ENCODE results near the gene SLC25A5. TPM values are rescaled to one million over a fixed set of nuclear protein-coding genes. Genes with fewer than 3 reads are reported as not detected.
"Not testable (repeated sequence)": the region's sequence is repeated elsewhere in the genome, so short reads cannot be mapped to it uniquely, and the experiment has no call there.

The SLC25A5 gene
- 298 TPM for polyA plus RNA-seq

DNA sequence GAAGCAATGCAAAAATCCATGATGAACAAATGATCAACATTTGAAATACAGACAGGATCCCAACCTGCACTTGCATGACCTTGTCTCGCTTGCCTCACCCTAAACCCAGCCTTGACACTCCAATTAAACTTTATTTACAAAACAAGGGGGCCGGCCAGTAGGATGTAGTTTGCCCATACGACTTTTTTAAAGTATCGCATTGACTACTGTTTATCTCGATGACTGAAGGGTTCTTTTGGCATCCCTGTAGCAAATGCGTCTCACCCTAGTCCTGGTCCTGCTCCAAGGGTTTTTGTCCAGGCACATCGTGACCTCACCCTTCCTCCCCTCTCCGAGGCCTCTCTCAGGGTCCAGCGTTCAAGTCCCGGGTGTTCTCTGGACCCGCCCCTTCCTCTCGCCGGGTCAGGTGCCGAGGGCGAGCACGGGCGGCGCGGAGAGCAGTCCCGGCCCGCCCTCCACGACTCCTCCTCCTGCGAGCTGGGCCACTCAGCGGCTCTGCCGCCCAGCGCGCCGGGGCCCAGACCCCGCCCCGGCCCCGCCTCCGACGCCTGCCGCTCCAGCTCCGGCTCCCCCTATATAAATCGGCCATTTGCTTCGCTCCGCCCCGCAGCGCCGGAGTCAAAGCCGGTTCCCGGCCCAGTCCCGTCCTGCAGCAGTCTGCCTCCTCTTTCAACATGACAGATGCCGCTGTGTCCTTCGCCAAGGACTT lies at the start of gene SLC25A5:
Gene SLC25A5 (plus strand): TSS at position 603 of the 709 bp plus-strand sequence. CDS start 72 bp downstream, at position 675.
- Mint-ChIP-seq H3K36me3 (no peaks in the 10 kb centered on the region), H3K4me3 (peak within 1 kb of the TSS; percentile 85 to 99 (median 95)), H3K9me3 (no peaks in the 10 kb centered on the region)

DNA sequence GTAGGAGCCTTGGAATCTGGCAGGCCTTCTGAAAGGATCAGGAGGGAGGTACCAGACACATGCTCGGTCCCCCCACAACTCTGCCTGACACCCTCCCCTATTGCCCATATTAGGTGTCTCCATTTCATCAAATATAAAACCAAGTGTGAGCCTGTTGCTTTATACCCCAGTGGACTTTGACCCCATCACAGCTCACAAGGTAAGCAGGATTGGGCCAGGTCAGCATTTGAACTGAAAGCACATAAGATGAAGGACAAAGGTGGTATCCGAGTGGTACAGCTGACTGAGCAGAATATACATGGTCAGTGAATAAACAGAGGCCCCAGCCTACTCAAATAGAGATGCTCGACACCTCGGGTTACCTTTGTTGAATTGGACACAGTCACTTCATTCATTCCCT lies 49.1 kb upstream of the SLC25A5 start:
- H3K4me3 Mint-ChIP-seq, result no peak overlapping the region
- no peak overlapping the region for H3K27ac Mint-ChIP-seq
- no peaks in the 10 kb centered on the region for H3K36me3 Mint-ChIP-seq
- peaks cover 0 to 2% (median 0%) of the 10 kb centered on the region in 3 donors for H3K9me3 Mint-ChIP-seq
- no peaks in the 10 kb centered on the region for H3K27me3 Mint-ChIP-seq
- H3K4me1 Mint-ChIP-seq, result peaks cover 0 to 2% (median 0%) of the 10 kb centered on the region in 3 donors

More for the DNA sequence above, at the start of gene SLC25A5:
- Mint-ChIP-seq H3K27me3 (no peaks in the 10 kb centered on the region), H3K27ac (peak within 1 kb of the TSS; percentile 96 to 97 (median 96)), H3K4me1 (peaks cover 6 to 10% (median 6%) of the 10 kb centered on the region in 3 donors)

DNA sequence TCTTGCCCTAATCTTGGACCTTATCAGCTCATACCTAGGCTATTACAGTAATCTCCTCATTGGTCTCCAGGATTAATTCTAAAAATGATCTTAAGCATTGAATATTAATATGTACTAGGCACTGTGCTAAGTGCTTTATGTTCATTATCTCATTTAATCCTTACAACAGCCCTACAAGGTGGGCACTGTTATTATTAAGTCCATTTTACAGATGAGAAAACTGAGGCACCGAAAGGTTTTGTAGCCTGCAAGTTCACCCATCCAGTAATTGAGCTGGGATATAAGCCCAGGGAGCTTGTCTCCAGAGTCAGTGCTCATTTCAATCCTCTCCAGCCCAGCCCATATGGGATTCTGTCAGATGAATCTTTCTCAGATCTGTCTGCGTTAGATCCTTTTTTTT lies 48.3 kb upstream of the SLC25A5 start:
- no peak overlapping the region for H3K4me3 Mint-ChIP-seq
- peaks cover 1% of the 10 kb centered on the region for H3K27me3 Mint-ChIP-seq
- no peaks in the 10 kb centered on the region for H3K36me3 Mint-ChIP-seq
- no peak overlapping the region for H3K27ac Mint-ChIP-seq
- H3K4me1 Mint-ChIP-seq, result peaks cover 0 to 2% (median 0%) of the 10 kb centered on the region in 3 donors
- peaks cover 0 to 2% (median 0%) of the 10 kb centered on the region in 3 donors for H3K9me3 Mint-ChIP-seq

DNA sequence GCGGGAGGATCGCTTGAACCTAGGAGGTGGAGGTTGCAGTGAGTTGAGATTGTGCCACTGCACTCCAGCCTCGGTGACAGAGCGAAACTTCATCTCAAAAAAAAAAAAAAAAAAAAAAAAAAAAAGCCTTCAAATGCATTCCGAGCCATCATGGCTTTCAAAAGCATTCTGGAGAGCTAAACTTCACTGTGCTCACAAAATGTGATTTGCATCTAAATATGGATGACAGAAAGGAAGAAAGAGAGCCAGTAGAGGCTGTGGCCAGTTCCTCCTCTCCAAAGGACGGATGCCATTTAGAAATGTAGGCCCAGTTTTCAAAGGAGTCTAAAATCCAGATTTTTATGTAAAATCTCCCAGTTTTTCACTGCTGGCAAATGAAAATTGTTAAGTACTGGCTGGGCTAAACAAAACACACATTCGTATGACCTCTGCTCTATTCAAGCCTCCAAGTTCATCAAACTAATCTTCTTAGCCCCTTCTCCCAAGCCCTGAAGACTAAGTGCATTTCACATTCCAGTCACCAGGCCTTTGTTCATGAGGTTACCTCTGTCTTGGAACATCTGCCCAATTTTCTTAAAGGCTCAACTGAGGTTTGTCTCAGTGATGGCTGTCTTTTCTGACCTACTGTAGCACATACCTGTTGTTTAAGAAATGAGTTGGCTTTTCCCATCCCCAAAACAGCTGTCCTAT lies 47.1 kb upstream of the SLC25A5 start:
- Mint-ChIP-seq H3K27ac (peak overlapping the region in 1 of 3 donors; percentile 47), H3K4me1 (peaks cover 8 to 11% (median 10%) of the 10 kb centered on the region in 3 donors), H3K9me3 (peaks cover 0 to 2% (median 0%) of the 10 kb centered on the region in 3 donors), H3K36me3 (no peaks in the 10 kb centered on the region), H3K27me3 (peaks cover 1% of the 10 kb centered on the region), H3K4me3 (no peak overlapping the region)

DNA sequence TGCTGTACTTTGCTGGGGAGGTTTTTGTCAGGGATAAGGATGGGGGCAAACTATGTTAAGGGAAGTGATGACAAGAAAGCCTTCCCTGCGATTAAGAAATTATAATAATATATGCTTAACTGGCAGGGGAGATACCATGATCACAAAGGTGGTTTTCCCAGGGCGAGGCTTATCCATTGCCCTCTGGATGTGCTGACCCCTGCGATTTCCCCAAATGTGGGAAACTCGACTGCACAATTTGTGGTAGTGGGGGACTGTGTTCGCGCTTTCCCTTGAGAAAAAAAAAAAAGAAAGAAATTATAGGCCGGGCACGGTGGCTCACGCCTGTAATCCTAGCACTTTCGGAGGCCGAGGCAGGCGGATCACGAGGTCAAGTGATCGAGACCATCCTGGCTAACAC lies 44.6 kb upstream of the SLC25A5 start:
- Mint-ChIP-seq H3K27ac (no peak overlapping the region), H3K9me3 (peaks cover 0 to 2% (median 0%) of the 10 kb centered on the region in 3 donors), H3K4me1 (peaks cover 21 to 24% (median 23%) of the 10 kb centered on the region in 3 donors), H3K36me3 (no peaks in the 10 kb centered on the region), H3K27me3 (peaks cover 1% of the 10 kb centered on the region), H3K4me3 (no peak overlapping the region)

DNA sequence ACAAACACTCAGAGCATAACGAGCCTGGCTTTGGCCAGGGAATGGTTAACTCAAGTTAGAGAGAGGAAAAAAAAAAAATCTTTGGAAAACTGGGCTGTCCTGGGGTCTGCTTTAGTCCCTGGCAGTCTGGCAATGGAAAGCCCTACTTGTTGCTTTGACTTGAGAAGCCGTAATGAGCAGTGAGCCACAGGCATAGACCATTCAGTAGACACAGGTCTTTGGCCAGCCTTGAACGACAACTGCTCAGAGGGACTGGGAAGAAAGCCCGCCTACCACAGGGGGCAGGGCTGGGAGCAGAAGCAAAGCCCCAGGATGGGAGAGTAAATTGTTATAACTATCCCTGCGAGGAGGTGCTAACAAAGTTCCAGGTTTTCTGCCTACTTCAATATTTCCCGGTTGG lies 43.2 kb upstream of the SLC25A5 start:
- peaks cover 21 to 24% (median 23%) of the 10 kb centered on the region in 3 donors for H3K4me1 Mint-ChIP-seq

DNA sequence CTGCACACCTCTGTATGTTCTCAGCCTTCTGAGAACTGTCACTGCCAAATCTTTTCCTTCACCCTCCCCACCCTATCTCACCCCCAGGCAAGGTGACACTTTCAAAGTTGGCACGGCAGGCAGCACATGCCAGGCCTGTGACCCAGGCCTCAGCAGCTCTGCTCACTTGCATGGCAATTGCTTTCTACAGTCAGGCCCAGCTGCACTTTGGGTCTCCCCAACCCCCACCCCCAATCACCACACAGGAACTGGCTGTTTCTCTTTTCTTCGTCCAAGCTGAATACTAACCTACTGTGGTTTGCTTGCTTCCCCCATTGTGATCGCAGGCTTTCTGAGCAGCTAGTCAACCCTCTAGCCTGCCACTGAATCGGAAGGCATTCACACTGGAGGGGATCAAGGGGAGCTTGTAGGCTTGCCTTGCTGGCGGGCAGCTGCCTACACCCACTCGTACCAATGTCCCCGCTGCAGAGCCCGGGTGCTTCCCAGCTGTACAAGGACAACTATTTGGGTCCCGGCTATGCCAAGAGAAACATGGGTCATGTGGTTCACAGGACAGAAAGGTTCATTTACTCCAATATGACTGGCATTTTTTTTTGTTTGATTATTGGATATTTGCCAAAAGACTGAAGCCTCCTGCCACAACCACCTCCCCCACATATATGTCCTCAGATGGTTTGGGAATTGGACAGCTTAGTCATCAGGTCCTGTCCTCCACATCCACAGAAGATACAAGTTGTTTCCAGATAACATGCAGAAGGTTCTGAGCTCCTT lies 41.0 kb upstream of the SLC25A5 start:
- peaks cover 21 to 24% (median 23%) of the 10 kb centered on the region in 3 donors for H3K4me1 Mint-ChIP-seq
- peaks cover 0 to under 1% (median 0%) of the 10 kb centered on the region in 3 donors for H3K9me3 Mint-ChIP-seq
- H3K36me3 Mint-ChIP-seq, result no peaks in the 10 kb centered on the region
- H3K27me3 Mint-ChIP-seq, result peaks cover 1% of the 10 kb centered on the region
- H3K4me3 Mint-ChIP-seq, result peak overlapping the region in 2 of 4 donors; percentile 10 to 68
- H3K27ac Mint-ChIP-seq, result peak overlapping the region; percentile 25 to 81 (median 28)

More for the DNA sequence above, 43.2 kb upstream of the SLC25A5 start:
- peaks cover 1% of the 10 kb centered on the region for H3K27me3 Mint-ChIP-seq
- H3K4me3 Mint-ChIP-seq, result peak overlapping the region in 1 of 4 donors; percentile 66
- peak overlapping the region in 2 of 3 donors; percentile 31 to 68 for H3K27ac Mint-ChIP-seq
- H3K9me3 Mint-ChIP-seq, result peaks cover 0 to 2% (median 0%) of the 10 kb centered on the region in 3 donors
- no peaks in the 10 kb centered on the region for H3K36me3 Mint-ChIP-seq

DNA sequence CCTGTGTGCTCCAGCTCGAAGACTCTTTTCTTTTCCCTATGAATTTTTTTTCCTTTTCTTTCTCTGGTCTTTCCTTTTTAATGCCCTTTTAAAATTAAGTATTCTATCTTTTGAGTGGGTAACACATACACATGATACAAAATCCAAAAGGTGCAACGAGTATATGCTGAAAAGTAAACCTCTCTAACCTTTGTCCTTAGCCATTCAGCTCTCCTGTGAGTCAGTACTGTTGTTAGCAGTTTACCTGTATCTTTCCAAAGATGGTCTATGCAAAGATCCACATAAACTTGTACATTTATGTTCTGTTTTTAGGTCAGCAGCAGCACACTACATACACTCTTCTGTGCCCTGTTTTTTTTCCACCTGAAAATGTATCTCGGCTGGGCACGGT lies 40.5 kb upstream of the SLC25A5 start:
- Mint-ChIP-seq H3K4me3 (no peak overlapping the region), H3K4me1 (peaks cover 21 to 24% (median 23%) of the 10 kb centered on the region in 3 donors), H3K9me3 (no peaks in the 10 kb centered on the region), H3K27ac (peak overlapping the region in 1 of 3 donors; percentile 25), H3K36me3 (no peaks in the 10 kb centered on the region), H3K27me3 (peaks cover 1% of the 10 kb centered on the region)

DNA sequence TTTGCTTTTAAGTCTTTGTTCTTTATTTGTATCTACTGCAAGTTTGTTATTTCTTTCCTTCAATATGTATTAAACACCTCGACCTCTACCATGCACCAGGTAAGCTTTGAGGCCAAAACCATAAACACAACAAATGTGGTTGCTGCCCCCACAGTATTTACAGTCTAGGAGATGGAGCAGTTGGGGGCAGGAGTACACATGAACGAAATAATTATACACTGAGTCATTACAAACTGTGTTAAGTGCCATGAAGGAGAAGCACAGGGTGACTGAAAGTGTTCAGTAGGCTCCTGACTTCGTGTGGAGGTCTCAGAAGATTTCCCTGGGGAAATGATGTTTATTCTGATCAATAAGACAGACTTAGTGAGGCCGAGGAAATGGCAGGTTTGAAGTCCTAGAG lies 38.8 kb upstream of the SLC25A5 start:
- no peaks in the 10 kb centered on the region for H3K9me3 Mint-ChIP-seq
- H3K36me3 Mint-ChIP-seq, result peaks cover 3% of the 10 kb centered on the region
- H3K27me3 Mint-ChIP-seq, result peaks cover 1% of the 10 kb centered on the region
- no peak overlapping the region for H3K4me3 Mint-ChIP-seq
- H3K4me1 Mint-ChIP-seq, result peaks cover 21 to 24% (median 23%) of the 10 kb centered on the region in 3 donors
- no peak overlapping the region for H3K27ac Mint-ChIP-seq

DNA sequence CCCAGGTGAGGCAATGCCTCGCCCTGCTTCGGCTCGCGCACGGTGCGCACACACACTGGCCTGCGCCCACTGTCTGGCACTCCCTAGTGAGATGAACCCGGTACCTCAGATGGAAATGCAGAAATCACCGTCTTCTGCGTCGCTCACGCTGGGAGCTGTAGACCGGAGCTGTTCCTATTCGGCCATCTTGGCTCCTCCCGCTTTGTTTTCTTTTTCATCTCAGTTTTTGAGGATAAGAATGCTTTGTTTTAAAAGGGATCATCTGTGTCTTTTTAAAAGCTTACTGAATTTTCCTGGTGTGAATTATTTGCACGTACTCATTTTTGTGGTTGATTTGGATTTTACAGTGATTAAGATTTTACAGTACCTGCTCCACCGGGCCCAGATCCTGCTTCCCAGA lies 26.9 kb upstream of the SLC25A5 start:
- not testable (repeated sequence) for H3K9me3 Mint-ChIP-seq, H3K4me1 Mint-ChIP-seq, H3K36me3 Mint-ChIP-seq, H3K27me3 Mint-ChIP-seq, H3K27ac Mint-ChIP-seq
- peak overlapping the region in 1 of 4 donors; percentile 7 for H3K4me3 Mint-ChIP-seq

DNA sequence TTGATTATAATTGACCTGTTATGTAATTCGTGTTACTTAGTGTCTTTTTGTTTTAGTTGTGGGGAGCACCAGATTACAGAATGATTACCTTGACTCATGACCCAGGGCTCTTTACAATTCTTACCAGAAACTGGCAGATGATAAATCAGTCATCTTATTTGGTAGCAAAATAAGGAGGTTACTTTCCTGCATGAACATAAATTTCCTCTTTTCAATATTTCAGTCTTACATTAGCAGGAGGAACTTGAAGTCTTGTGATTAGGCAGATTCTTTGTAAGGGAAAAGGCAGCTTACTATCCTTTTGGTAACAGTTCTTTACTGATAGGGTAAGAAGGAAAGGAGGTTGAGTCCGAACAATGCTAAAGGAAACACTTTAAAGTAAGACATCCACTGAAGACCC lies 26.0 kb upstream of the SLC25A5 start:
- Mint-ChIP-seq H3K9me3 (no peaks in the 10 kb centered on the region), H3K4me3 (peak overlapping the region in 1 of 4 donors; percentile 24), H3K36me3 (peaks cover 1% of the 10 kb centered on the region), H3K4me1 (peaks cover 0 to 2% (median 2%) of the 10 kb centered on the region in 3 donors), H3K27me3 (no peaks in the 10 kb centered on the region), H3K27ac (no peak overlapping the region)

DNA sequence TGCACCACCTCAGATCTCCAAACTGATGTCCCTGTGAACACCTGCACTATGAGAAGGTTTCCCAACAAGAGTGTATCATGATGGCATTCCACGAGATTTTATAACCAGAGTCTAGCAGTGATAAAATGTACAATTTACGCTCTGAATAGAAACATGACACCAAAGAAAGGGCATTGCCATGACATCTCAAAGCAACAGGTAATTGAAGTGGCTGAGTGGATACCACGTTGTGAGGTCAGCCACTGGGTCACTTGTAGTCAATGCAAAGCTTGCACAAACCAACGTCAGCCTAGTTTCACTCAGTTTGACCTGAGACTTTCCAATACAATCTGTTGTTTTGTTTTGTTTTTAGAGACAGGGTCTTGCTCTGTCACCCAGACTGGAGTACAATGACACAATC lies 15.0 kb upstream of the SLC25A5 start:
- Mint-ChIP-seq H3K4me1 (peaks cover 0 to 4% (median 0%) of the 10 kb centered on the region in 3 donors), H3K9me3 (peaks cover 0 to 4% (median 1%) of the 10 kb centered on the region in 3 donors), H3K36me3 (peaks cover 6% of the 10 kb centered on the region), H3K4me3 (no peak overlapping the region), H3K27ac (no peak overlapping the region), H3K27me3 (no peaks in the 10 kb centered on the region)

DNA sequence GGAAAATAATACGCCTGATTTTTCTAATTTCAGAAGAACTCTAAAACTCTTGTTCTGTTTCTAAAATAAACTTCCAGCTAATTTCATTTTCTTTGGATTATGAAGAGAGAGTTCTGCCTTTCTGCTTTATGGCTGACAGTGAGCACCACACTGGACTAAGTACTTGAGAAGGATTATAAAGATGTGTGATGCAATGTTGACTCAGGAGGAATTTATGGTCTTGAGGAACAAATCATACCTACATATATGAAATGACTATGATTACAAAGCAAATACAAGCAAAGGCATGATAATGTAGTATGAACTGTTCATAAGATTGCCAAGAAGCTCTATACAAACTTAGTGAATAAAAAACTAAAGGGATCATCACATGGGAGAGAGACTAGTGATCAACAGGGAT lies 13.0 kb upstream of the SLC25A5 start:
- no peak overlapping the region for H3K27ac Mint-ChIP-seq
- no peak overlapping the region for H3K4me3 Mint-ChIP-seq

DNA sequence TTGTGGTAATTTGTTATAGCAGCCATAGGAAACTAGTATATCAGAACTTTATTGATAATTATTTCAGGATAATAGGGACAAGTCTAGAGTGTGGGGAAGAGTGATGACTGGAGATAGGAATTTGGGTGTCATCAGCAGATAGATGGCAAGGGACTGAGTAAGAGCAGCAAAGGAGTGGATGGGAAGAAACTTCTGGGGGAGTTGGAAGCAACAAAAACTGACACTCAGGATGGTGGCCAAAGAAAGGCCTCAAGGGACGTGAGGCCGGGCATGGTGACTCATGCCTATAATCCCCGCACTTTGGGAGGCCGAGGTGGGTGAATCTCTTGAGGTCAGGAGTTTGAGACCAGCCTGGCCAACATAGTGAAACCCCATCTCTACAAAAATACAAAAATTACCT lies 9.1 kb upstream of the SLC25A5 start:
- Mint-ChIP-seq H3K36me3 (peaks cover 5% of the 10 kb centered on the region), H3K9me3 (peaks cover 0 to 2% (median 1%) of the 10 kb centered on the region in 3 donors), H3K4me1 (no peaks in the 10 kb centered on the region), H3K27me3 (no peaks in the 10 kb centered on the region), H3K4me3 (no peak overlapping the region), H3K27ac (no peak overlapping the region)

More for the DNA sequence above, 13.0 kb upstream of the SLC25A5 start:
- Mint-ChIP-seq H3K36me3 (peaks cover 6% of the 10 kb centered on the region), H3K27me3 (no peaks in the 10 kb centered on the region), H3K9me3 (peaks cover 0 to 4% (median 1%) of the 10 kb centered on the region in 3 donors), H3K4me1 (peaks cover 0 to 4% (median 0%) of the 10 kb centered on the region in 3 donors)

DNA sequence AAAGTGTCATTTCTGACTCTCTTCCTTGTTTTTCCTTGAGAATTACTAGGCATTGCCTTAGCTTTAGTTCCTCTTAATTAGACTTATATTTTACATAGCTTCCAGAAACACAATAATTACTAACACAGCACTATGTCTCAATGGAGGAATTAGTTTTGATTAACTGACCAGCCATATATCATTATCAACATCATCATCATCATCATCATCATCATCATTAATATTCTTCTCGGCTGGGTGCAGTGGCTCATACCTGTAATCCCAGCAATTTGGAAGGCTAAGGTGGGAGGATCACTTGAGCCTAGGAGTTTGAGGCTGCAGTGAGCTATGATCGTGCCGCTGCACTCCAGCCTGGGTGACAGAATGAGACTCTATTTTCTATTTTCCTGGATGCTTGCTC lies 2.7 kb upstream of the SLC25A5 start:
- Mint-ChIP-seq H3K27me3 (no peaks in the 10 kb centered on the region), H3K4me3 (no peak overlapping the region), H3K4me1 (peaks cover 6 to 10% (median 6%) of the 10 kb centered on the region in 3 donors), H3K36me3 (no peaks in the 10 kb centered on the region), H3K27ac (peak overlapping the region in 1 of 3 donors; percentile 37), H3K9me3 (no peaks in the 10 kb centered on the region)

Measured in IgD-negative memory B cell (primary cell).